GM12892 (cell line): ENCODE measurements around the gene SUPT20HL2.

Source experiments
- POLR2A ChIP-seq: IDR thresholded peaks from 2 replicates; pipeline ENCODE4 v1.6.1; 2011; ENCODE audit warnings: low read depth, low read length, control low read depth
- TAF1 ChIP-seq: IDR thresholded peaks from 2 replicates; pipeline ENCODE4 v1.6.1; 2011; ENCODE audit warnings: low read depth, mild to moderate bottlenecking, control low read depth, low read length, borderline replicate concordance

DNA sequence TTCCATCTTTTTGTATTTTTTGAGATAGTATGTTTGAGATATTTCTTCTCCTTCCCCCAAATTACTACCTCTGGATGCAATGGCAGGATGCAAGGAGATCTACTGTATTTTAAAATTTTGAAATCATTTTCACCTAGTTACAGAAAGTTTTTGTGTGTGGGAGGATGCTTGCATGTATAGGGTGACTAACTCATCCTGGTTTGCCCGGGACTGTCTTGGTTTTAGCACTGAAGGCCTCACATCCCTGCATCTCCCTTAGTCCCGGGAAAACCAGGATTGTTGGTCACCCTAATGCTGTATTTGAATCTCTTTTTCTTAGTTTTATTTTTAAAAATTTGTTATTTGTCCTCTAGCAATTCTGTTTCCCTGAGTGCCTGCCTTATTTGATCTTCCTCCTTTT lies 12.1 kb downstream of the SUPT20HL2 start:
- TF ChIP-seq TAF1: no peak
- no peak for TF ChIP-seq POLR2A
